ENCODE results near the gene HLA-DPB1. TPM values are rescaled to one million over a fixed set of nuclear protein-coding genes. Genes with fewer than 3 reads are reported as not detected.

HLA-DPB1 gene
- total RNA-seq, 1 donor from 2014 or later, result 11.8 TPM

GRCh38 chr6:33076406-33076934, 680 bp downstream of the HLA-DPB1 start:
- Mint-ChIP-seq H3K4me3 (ENCODE audit: low read depth) (peak overlapping the region; percentile 75), H3K27me3 (ENCODE audit: low read depth) (no peaks in the 10 kb centered on the region), H3K4me1 (ENCODE audit: low read depth) (peaks cover 42% of the 10 kb centered on the region), H3K27ac (peak overlapping the region; percentile 71), H3K36me3 (ENCODE audit: low read depth) (no peaks in the 10 kb centered on the region), H3K9me3 (no peaks in the 10 kb centered on the region)
- no peak for DNase-seq (ENCODE audit: low spot score)
- intact Hi-C loops (cut with micrococcal nuclease), result loop anchor here (5.0 kb wide), 1 partner anchor 184 kb away; no protein-coding TSS in a partner anchor

DNA sequence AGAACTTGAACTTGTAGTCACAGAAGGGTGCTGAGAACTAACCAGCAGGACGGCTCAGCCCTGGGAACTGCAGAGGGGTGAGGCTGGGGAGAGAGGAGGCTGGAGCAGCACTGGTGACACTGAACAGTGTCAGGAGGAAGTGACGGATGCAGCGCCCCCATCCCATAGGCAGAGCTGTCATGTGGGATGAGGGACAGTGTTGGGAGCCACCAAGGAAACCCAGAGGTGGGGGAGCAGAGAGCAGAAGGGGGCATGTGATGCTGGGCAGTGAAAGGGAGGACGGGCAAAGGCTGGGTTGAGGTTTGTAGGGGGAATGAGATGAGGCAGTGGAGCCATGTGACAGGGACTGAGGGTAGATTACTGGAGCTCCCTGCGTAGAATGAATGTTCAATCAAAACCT, 2.1 kb downstream of the HLA-DPB1 start:
- H3K9me3 Mint-ChIP-seq, result no peaks in the 10 kb centered on the region
- H3K4me3 Mint-ChIP-seq (ENCODE audit: low read depth), result no peak overlapping the region
- no peak overlapping the region for H3K27ac Mint-ChIP-seq

GRCh38 chr6:33078442-33078841, 2.7 kb downstream of the HLA-DPB1 start:
- DNase-seq (ENCODE audit: low spot score), result no peak
- H3K27me3 Mint-ChIP-seq (ENCODE audit: low read depth), result no peaks in the 10 kb centered on the region
- no peak overlapping the region for H3K4me3 Mint-ChIP-seq (ENCODE audit: low read depth)
- no peaks in the 10 kb centered on the region for H3K9me3 Mint-ChIP-seq
- peaks cover 6% of the 10 kb centered on the region for H3K36me3 Mint-ChIP-seq (ENCODE audit: low read depth)
- intact Hi-C loops (cut with micrococcal nuclease), result loop anchor here (5.0 kb wide), 1 partner anchor 186 kb away; no protein-coding TSS in a partner anchor
- no peak overlapping the region for H3K27ac Mint-ChIP-seq
- peaks cover 38% of the 10 kb centered on the region for H3K4me1 Mint-ChIP-seq (ENCODE audit: low read depth)

More for the DNA sequence above, 2.1 kb downstream of the HLA-DPB1 start:
- DNase-seq (ENCODE audit: low spot score), result no peak
- Mint-ChIP-seq H3K27me3 (ENCODE audit: low read depth) (no peaks in the 10 kb centered on the region), H3K4me1 (ENCODE audit: low read depth) (peaks cover 39% of the 10 kb centered on the region), H3K36me3 (ENCODE audit: low read depth) (peaks cover 6% of the 10 kb centered on the region)
- intact Hi-C loops (cut with micrococcal nuclease), result loop anchor here (5.0 kb wide), 1 partner anchor 186 kb away; no protein-coding TSS in a partner anchor

- Mint-ChIP-seq H3K27me3 (ENCODE audit: low read depth) (no peaks in the 10 kb centered on the region), H3K4me3 (ENCODE audit: low read depth) (no peak overlapping the region), H3K36me3 (ENCODE audit: low read depth) (peaks cover 6% of the 10 kb centered on the region), H3K27ac (no peak overlapping the region), H3K9me3 (no peaks in the 10 kb centered on the region), H3K4me1 (ENCODE audit: low read depth) (peaks cover 34% of the 10 kb centered on the region)
- intact Hi-C loops (cut with micrococcal nuclease), result loop anchor here (5.0 kb wide), 1 partner anchor 187 kb away; no protein-coding TSS in a partner anchor
- no peak for DNase-seq (ENCODE audit: low spot score)
These were observed 3.2 kb downstream of the HLA-DPB1 start for GRCh38 chr6:33078919-33079521.

DNA sequence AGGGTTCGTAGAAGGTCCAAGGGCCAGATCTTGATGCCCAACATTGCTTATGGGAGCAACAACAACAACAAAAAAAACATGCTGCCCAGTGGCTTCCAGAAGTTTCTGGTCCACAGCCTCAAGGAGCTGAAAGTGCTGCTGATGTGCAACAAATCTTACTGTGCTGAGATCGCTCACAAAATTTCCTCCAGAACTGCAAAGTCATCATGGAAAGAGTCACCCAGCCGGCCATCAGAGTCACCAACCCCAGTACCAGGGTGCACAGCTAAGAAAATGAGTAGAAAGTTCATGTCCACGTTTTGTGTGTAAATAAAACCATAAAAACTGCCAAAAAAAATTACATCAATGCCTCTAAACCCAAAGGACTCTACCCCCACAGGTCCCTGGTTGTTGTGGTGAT, 3.8 kb downstream of the HLA-DPB1 start:
- Mint-ChIP-seq H3K9me3 (no peaks in the 10 kb centered on the region), H3K27me3 (ENCODE audit: low read depth) (no peaks in the 10 kb centered on the region), H3K4me3 (ENCODE audit: low read depth) (no peak overlapping the region), H3K4me1 (ENCODE audit: low read depth) (peaks cover 34% of the 10 kb centered on the region), H3K27ac (no peak overlapping the region), H3K36me3 (ENCODE audit: low read depth) (peaks cover 6% of the 10 kb centered on the region)
- no peak for DNase-seq (ENCODE audit: low spot score)
- intact Hi-C loops (cut with micrococcal nuclease), result loop anchor here (5.0 kb wide), 1 partner anchor 187 kb away; no protein-coding TSS in a partner anchor

DNA sequence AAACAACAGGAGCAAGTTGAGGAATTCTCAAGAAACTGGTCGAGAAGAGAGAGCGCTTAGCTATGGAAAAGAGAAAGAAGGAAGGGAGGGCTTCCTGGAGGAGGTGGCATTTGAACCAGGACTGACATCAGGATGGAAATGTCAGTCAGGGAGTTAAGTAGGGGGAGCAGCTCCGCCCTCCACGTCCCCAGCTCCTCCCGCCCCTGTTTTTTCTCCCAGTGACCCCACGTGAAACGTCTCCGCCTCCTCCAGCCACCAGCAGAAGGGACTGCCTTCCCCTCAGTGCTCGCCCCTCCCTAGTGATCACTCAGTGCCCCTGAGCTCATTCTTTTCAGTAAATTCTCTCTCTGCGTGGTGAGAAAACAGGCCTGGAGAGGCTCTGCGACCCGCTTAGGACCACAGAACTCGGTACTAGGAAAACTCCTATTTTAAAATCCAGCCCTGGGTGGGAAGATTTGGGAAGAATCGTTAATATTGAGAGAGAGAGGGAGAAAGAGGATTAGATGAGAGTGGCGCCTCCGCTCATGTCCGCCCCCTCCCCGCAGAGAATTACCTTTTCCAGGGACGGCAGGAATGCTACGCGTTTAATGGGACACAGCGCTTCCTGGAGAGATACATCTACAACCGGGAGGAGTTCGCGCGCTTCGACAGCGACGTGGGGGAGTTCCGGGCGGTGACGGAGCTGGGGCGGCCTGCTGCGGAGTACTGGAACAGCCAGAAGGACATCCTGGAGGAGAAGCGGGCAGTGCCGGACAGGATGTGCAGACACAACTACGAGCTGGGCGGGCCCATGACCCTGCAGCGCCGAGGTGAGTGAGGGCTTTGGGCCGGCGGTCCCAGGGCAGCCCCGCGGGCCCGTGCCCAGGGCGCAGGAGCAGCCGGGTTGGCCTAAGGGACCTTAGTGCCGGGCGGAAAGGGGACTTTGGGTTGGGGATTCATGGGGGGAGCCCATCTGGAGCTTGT, 4.6 kb downstream of the HLA-DPB1 start:
- Mint-ChIP-seq H3K4me3 (ENCODE audit: low read depth) (no peak overlapping the region), H3K9me3 (no peaks in the 10 kb centered on the region), H3K4me1 (ENCODE audit: low read depth) (peaks cover 30% of the 10 kb centered on the region), H3K27ac (no peak overlapping the region), H3K36me3 (ENCODE audit: low read depth) (peaks cover 6% of the 10 kb centered on the region), H3K27me3 (ENCODE audit: low read depth) (no peaks in the 10 kb centered on the region)
- DNase-seq (ENCODE audit: low spot score), result no peak
- intact Hi-C loops (cut with micrococcal nuclease), result no loop called here

GRCh38 chr6:33081098-33081824, 5.5 kb downstream of the HLA-DPB1 start:
- Mint-ChIP-seq H3K27ac (no peak overlapping the region), H3K9me3 (no peaks in the 10 kb centered on the region), H3K27me3 (ENCODE audit: low read depth) (no peaks in the 10 kb centered on the region), H3K36me3 (ENCODE audit: low read depth) (peaks cover 6% of the 10 kb centered on the region), H3K4me1 (ENCODE audit: low read depth) (peaks cover 24% of the 10 kb centered on the region), H3K4me3 (ENCODE audit: low read depth) (no peak overlapping the region)
- intact Hi-C loops (cut with micrococcal nuclease), result no loop called here
- DNase-seq (ENCODE audit: low spot score), result no peak

GRCh38 chr6:33082702-33083101, 6.9 kb downstream of the HLA-DPB1 start:
- no peaks in the 10 kb centered on the region for H3K9me3 Mint-ChIP-seq
- H3K4me1 Mint-ChIP-seq (ENCODE audit: low read depth), result peaks cover 13% of the 10 kb centered on the region
- H3K4me3 Mint-ChIP-seq (ENCODE audit: low read depth), result no peak overlapping the region
- H3K27ac Mint-ChIP-seq, result no peak overlapping the region
- H3K36me3 Mint-ChIP-seq (ENCODE audit: low read depth), result peaks cover 6% of the 10 kb centered on the region
- H3K27me3 Mint-ChIP-seq (ENCODE audit: low read depth), result no peaks in the 10 kb centered on the region
- intact Hi-C loops (cut with micrococcal nuclease), result loop anchor here (1.0 kb wide), 1 partner anchor 68 kb away; no protein-coding TSS in a partner anchor
- no peak for DNase-seq (ENCODE audit: low spot score)

- intact Hi-C loops (cut with micrococcal nuclease), result no loop called here
- DNase-seq (ENCODE audit: low spot score), result no peak
These were observed 9.8 kb downstream of the HLA-DPB1 start for GRCh38 chr6:33085627-33086026.

DNA sequence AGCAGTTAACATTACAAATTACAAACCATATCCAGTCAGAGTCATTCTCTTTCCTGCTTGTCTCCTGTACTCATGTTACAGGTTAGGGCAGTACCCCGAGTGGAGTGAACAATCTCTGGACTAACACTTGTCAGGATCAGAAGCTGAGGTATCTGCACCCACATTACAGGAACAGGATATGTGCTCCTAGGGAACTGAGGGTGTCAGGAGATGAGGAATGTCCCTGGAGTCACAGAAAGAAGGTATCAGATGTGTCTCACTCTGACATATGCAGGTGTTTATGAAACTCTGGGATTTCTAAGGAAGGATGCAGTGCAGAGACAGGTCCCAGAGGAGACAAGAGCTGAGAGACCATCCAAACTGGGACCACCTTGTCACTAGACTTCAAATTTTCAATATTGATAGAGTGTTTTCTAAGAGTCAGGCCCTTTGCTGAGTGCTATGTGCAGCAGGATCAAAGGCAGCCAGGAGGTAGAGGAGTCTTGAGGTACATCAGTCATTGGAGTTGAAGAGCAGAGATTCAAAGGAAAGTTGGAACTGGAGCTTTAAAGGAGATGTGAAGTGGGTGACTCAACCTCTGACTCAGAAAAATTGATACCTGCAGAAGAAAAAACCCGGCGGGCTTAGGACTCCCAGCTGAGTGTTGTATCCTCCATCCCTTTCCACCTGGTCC, 12.6 kb downstream of the HLA-DPB1 start:
- no peak for DNase-seq (ENCODE audit: low spot score)
- Mint-ChIP-seq H3K9me3 (no peaks in the 10 kb centered on the region), H3K27me3 (ENCODE audit: low read depth) (peaks cover 7% of the 10 kb centered on the region), H3K27ac (no peak overlapping the region), H3K4me3 (ENCODE audit: low read depth) (no peak overlapping the region), H3K36me3 (ENCODE audit: low read depth) (no peaks in the 10 kb centered on the region), H3K4me1 (ENCODE audit: low read depth) (no peaks in the 10 kb centered on the region)
- intact Hi-C loops (cut with micrococcal nuclease), result no loop called here

More at GRCh38 chr6:33085627-33086026, 9.8 kb downstream of the HLA-DPB1 start:
- Mint-ChIP-seq H3K36me3 (ENCODE audit: low read depth) (peaks cover 6% of the 10 kb centered on the region), H3K4me3 (ENCODE audit: low read depth) (no peak overlapping the region), H3K27ac (no peak overlapping the region), H3K9me3 (no peaks in the 10 kb centered on the region), H3K27me3 (ENCODE audit: low read depth) (peaks cover 7% of the 10 kb centered on the region), H3K4me1 (ENCODE audit: low read depth) (peaks cover 9% of the 10 kb centered on the region)

- H3K36me3 Mint-ChIP-seq (ENCODE audit: low read depth), result no peaks in the 10 kb centered on the region
- no peak for DNase-seq (ENCODE audit: low spot score)
- intact Hi-C loops (cut with micrococcal nuclease), result no loop called here
- H3K4me1 Mint-ChIP-seq (ENCODE audit: low read depth), result no peaks in the 10 kb centered on the region
- H3K27me3 Mint-ChIP-seq (ENCODE audit: low read depth), result peaks cover 7% of the 10 kb centered on the region
- no peaks in the 10 kb centered on the region for H3K9me3 Mint-ChIP-seq
- no peak overlapping the region for H3K4me3 Mint-ChIP-seq (ENCODE audit: low read depth)
- H3K27ac Mint-ChIP-seq, result no peak overlapping the region
These were observed 13.3 kb downstream of the HLA-DPB1 start for GRCh38 chr6:33088931-33089620.
